Measurements from ENCODE around the gene TERB1.

GRCh38 chr16:66849549-66849948 is 48.2 kb upstream of the TERB1 start:
- TF ChIP-seq CTCF (IDR thresholded peaks at IDR 0.05 in 8 of 11, conservative IDR thresholded peaks at IDR 0.05 in 3 of 11) (no peak), POLR2A (IDR thresholded peaks at IDR 0.05) (no peak)
